Endometrial microvascular endothelial cells (primary cell): ENCODE measurements around the gene TRPC3. TPM values are rescaled to one million over a fixed set of nuclear protein-coding genes. Genes with fewer than 3 reads are reported as not detected.

Experiments
- total RNA-seq: library from RNA; depleted of rRNA; stranded (reverse); fragments of >200 nt; gene quantifications from one replicate; pipeline ENCODE4 v1.2.3, GENCODE V29; 2015; ENCODE audit errors: inconsistent ontology term

The TRPC3 gene
- total RNA-seq, 1 donor from 2014 or later, result not detected

Other genes starting within 250 kb of the TRPC3 start
- 2.6 TPM for gene SMIM43, start 186.9 kb downstream of the TRPC3 start, total RNA-seq
- gene EXOSC9, start 150.7 kb downstream of the TRPC3 start, total RNA-seq, result 76.7 TPM
- gene CCNA2, start 128.2 kb downstream of the TRPC3 start, total RNA-seq, result 143 TPM
- 17.2 TPM for gene BBS7, start 81.6 kb downstream of the TRPC3 start, total RNA-seq
- 42.6 TPM for gene BLTP1, start 200.3 kb upstream of the TRPC3 start, total RNA-seq